Colonic mucosa (tissue), 4 donors: ENCODE data around the gene SMO. TPM values are rescaled to one million over a fixed set of nuclear protein-coding genes. Genes with fewer than 3 reads are reported as not detected.

Source experiments
- DNase-seq: peaks from one replicate; pipeline ENCODE4 v3.0.0-alpha.2; 2020
- H3K27ac ChIP-seq: fragments of 200-600 bp; one replicate; pipeline ENCODE4 v1.8.0; 2021
- H3K27me3 ChIP-seq: fragments of 200-600 bp; one replicate; pipeline ENCODE4 v1.8.0; 2021
- H3K36me3 ChIP-seq: fragments of 200-600 bp; one replicate; pipeline ENCODE4 v1.8.0; 2021
- H3K4me1 ChIP-seq: fragments of 200-600 bp; one replicate; pipeline ENCODE4 v1.8.0; 2021; ENCODE audit warnings: mild to moderate bottlenecking
- H3K4me3 ChIP-seq: fragments of 200-600 bp; one replicate; pipeline ENCODE4 v1.8.0; 2021
- H3K9ac ChIP-seq, 2 donors: one replicate each; pipeline ENCODE4 v1.7.0; 2013; ENCODE audit warnings: control low read depth in 2 of 2, low read depth in 2 of 2, low read length in 2 of 2
- H3K9me3 ChIP-seq: fragments of 200-600 bp; one replicate; pipeline ENCODE4 v1.8.0; 2021
- CTCF ChIP-seq: fragments of 200-600 bp; IDR thresholded peaks from one replicate; pipeline ENCODE4 v1.8.0; 2022; ENCODE audit warnings: antibody characterized with exemption, mild to moderate bottlenecking
- intact Hi-C: fragments of 100-400 bp; cut with DNase I; formaldehyde crosslinking; loops from one replicate; pipeline ENCODE4 v1.14.1; 2022
- total RNA-seq, 2 donors: library from RNA; stranded (reverse); fragmentation: NEBNext Ultra II Directional in 1 of 2; extraction: Animal tissue kit (Norgen Biotek cat#: 25700) in 1 of 2; gene quantifications; one replicate each; pipeline ENCODE4 v1.2.1, GENCODE V29; 2021
- donor health status: healthy.
- donor health status: DM: no; HTN: no; CAD: no.
- donor health status: DM: no; HTN: no; CAD: no.

SMO gene
- total RNA-seq, 2 donors from 2014 or later: 1.6 to 3.6 TPM

DNA sequence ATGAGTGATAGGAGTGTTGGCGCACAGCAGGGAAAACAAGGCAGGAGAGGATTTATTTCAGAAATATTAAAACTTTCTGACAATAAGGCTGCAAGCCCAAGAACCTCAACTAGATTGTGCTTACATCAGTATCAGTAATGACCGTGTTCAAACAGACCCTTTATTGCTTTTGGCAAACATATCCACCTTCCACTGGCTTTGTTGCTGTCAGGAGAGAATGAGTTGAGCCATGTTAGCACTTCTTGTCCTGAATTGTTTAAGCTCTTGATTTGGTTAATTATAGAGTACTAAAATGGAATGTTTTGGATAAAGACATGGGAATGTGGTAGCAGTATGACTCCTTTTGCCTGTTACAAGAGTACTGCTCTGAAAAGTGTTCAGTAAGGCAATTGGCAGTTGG, 40.2 kb downstream of the SMO start:
- Histone ChIP-seq H3K27ac (no peak overlapping the region), H3K9ac (no peak overlapping the region), H3K27me3 (no peaks in the 10 kb centered on the region), H3K4me1 (no peaks in the 10 kb centered on the region), H3K4me3 (no peak overlapping the region), H3K36me3 (no peaks in the 10 kb centered on the region), H3K9me3 (no peaks in the 10 kb centered on the region)
- no peak for DNase-seq
- intact Hi-C loops: no loop called here
- TF ChIP-seq CTCF: no peak

GRCh38 chr7:129231666-129232065, 43.2 kb downstream of the SMO start:
- DNase-seq: no peak
- no peaks in the 10 kb centered on the region for H3K9me3 ChIP-seq
- TF ChIP-seq CTCF: no peak
- H3K27me3 ChIP-seq: no peaks in the 10 kb centered on the region
- H3K9ac ChIP-seq: no peak overlapping the region
- no peak overlapping the region for H3K27ac ChIP-seq
- intact Hi-C loops: no loop called here
- H3K4me3 ChIP-seq: no peak overlapping the region
- H3K36me3 ChIP-seq: no peaks in the 10 kb centered on the region
- no peaks in the 10 kb centered on the region for H3K4me1 ChIP-seq

GRCh38 chr7:129238546-129238945, 50.1 kb downstream of the SMO start:
- H3K4me3 ChIP-seq: no peak overlapping the region
- H3K9ac ChIP-seq: no peak overlapping the region
- no peaks in the 10 kb centered on the region for H3K36me3 ChIP-seq
- H3K4me1 ChIP-seq: no peaks in the 10 kb centered on the region
- intact Hi-C loops: no loop called here
- TF ChIP-seq CTCF: no peak
- DNase-seq: no peak
- H3K27me3 ChIP-seq: no peaks in the 10 kb centered on the region
- H3K27ac ChIP-seq: no peak overlapping the region
- H3K9me3 ChIP-seq: no peaks in the 10 kb centered on the region

DNA sequence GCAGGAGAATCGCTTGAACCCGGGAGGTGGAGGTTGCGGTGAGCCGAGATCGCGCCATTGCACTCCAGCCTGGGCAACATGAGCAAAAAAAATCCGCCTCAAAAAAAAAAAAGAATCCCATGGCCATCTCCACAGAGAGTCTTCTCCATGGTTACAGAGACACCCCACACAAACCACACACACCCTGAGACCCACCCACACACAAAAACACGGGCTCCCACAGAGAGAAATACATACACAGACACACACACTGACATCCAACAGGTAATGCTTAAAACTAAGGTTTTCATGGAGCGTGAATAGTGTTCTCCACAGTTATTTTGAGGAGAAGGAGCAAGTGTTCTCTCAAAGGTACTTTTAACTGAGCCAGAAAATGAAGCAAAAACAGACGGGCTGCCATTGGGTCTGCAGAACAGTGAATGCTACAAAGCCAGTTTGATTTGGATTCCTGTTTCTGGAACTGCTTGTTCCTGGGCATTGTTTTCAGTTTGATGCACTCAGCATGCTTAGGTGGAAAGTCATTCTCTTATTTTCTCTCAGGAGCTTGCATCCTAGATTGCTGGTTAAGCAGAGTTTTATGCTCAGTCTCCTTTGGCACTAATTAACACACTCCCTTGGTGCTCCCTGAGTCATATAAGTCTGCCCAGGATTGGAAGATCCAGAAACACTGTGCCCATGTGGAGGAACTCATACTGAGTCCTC, 51.8 kb downstream of the SMO start:
- H3K9ac ChIP-seq: no peak overlapping the region
- H3K27ac ChIP-seq: no peak overlapping the region
- H3K9me3 ChIP-seq: no peaks in the 10 kb centered on the region
- no peak overlapping the region for H3K4me3 ChIP-seq
- H3K27me3 ChIP-seq: no peaks in the 10 kb centered on the region
- no peak for TF ChIP-seq CTCF
- intact Hi-C loops: no loop called here
- no peaks in the 10 kb centered on the region for H3K4me1 ChIP-seq
- no peak for DNase-seq
- no peaks in the 10 kb centered on the region for H3K36me3 ChIP-seq

DNA sequence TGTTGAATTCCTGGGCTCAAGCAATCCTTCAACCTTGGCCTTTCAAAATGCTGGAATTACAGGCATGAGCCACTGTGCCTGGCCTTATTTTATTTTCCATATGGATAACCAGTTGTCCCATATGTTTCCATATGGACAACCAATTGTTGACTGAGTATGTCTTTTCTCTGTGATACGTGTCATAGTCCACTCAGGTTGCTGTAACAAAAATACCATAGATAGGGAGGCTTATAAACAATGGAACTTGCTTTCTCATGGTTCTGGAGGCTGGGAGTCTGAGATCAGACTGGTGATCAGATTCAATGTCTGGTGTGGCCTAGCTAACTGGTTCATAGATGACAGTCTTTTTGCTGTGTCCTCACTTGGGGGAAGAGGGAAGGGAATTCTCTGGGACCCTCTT, 55.8 kb downstream of the SMO start:
- Histone ChIP-seq H3K9ac (no peak overlapping the region), H3K27ac (no peak overlapping the region), H3K36me3 (no peaks in the 10 kb centered on the region), H3K4me3 (no peak overlapping the region), H3K4me1 (no peaks in the 10 kb centered on the region), H3K27me3 (no peaks in the 10 kb centered on the region), H3K9me3 (no peaks in the 10 kb centered on the region)
- intact Hi-C loops: no loop called here
- DNase-seq: no peak
- no peak for TF ChIP-seq CTCF
